GM18873 (cell line): ENCODE measurements around the gene PARP2.

Source experiments
- ATAC-seq: cut with Tn5 transposase; IDR thresholded peaks from one replicate; pipeline ENCODE4 v1.9.1; 2021; ENCODE audit warnings: mild to moderate bottlenecking, moderate library complexity, moderate number of reproducible peaks; ENCODE audit not compliant: unreplicated experiment, low FRiP score

The PARP2 gene

DNA sequence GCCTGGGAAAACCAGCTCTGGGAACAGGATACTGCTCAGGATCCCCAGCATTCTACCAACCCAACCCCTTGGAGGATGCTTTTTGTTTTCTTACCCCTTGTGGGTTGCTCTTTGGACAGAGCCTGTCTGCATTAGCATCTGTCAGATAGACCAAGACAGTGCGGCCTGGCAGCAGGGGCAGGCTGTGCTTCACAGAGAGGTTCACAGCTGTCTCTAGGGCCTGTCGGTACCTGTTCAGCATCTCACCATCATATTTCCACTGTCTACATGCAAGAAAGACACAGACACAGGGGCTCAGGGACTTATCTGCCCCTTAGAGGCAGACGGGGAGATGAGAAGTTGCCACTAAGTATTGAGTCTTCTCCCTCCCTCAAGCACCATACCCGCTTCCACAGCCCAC lies 48.1 kb downstream of the PARP2 start:
- no peak for ATAC-seq

DNA sequence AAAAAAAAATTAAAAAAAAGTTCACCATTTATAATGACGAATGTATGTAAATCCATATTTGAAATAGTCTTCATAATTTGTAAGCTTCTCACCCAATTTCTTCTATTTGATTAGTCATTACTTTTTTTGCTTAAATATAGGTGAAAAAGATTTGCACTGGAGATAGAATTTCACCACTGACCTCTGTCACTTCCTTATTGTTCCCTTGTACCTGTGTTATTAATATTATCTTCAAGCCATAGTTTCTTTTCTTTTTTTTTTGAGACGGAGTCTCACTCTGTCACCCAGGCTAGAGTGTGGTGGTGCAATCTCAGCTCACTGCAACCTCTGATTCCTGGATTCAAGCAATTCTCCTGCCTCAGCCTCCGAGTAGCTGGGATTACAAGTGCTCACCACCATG lies 54.1 kb downstream of the PARP2 start:
- no peak for ATAC-seq

DNA sequence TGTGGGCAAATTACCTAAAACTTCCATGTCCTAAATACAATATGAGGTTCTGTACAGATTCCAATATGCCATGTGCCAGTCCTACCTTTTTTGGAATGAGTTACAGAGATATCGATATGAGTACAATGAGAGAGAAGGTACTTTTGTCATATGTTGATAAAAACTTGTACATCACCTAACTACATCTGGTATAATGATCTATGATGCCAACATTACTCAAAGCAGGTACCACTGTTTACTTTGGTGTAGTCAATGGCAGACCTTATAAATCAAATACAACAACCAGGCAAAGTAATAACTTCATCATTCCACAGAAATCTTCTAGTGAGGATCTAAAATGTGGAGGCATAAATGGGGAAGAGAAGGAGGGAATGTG lies 57.1 kb downstream of the PARP2 start:
- no peak for ATAC-seq

GRCh38 chr14:20400965-20401593 lies 57.6 kb downstream of the PARP2 start:
- ATAC-seq: no peak

- no peak for ATAC-seq
These were observed 60.1 kb downstream of the PARP2 start for GRCh38 chr14:20403521-20403920.
